Erythroblast (primary cell): ENCODE data around the gene ANAPC13.

ENCODE experiments used
- GATA1 ChIP-seq: IDR thresholded peaks from 2 replicates; pipeline ENCODE4 v1.6.1; 2011; ENCODE audit warnings: low read depth, mild to moderate bottlenecking, control low read depth, low read length, moderate library complexity
- POLR2A ChIP-seq: IDR thresholded peaks from 2 replicates; pipeline ENCODE4 v1.6.1; 2011; ENCODE audit warnings: mild to moderate bottlenecking, low read length

DNA sequence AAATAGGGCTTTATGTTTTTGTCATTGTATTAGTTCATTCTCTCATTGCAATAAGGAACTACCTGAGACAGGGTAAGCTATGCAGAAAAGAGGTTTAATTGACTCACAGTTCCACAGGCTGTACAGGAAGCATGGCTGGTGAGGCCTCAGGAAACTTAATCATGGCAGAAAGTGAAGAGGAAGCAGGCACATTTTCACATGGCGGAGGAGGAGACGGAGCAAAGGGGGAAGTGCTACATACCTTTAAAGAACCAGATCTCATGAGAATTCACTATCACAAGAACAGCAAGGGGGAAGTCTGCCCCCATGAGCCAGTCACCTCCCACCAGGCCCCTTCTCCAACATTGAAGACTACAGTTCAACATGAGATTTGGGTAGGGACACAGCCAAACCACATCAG is 25.7 kb upstream of the ANAPC13 start:
- TF ChIP-seq POLR2A (no peak), GATA1 (no peak)
